GM21619 (cell line): Measurements from ENCODE around the gene PAX2.

Experiments used
- ATAC-seq: cut with Tn5 transposase; IDR thresholded peaks from one replicate; pipeline ENCODE4 v1.9.1; 2021; ENCODE audit not compliant: unreplicated experiment

Gene PAX2

GRCh38 chr10:100784126-100784525, 38.7 kb downstream of the PAX2 start:
- no peak for ATAC-seq

- ATAC-seq, result no peak
These were observed 41.2 kb downstream of the PAX2 start for GRCh38 chr10:100786591-100786990.

DNA sequence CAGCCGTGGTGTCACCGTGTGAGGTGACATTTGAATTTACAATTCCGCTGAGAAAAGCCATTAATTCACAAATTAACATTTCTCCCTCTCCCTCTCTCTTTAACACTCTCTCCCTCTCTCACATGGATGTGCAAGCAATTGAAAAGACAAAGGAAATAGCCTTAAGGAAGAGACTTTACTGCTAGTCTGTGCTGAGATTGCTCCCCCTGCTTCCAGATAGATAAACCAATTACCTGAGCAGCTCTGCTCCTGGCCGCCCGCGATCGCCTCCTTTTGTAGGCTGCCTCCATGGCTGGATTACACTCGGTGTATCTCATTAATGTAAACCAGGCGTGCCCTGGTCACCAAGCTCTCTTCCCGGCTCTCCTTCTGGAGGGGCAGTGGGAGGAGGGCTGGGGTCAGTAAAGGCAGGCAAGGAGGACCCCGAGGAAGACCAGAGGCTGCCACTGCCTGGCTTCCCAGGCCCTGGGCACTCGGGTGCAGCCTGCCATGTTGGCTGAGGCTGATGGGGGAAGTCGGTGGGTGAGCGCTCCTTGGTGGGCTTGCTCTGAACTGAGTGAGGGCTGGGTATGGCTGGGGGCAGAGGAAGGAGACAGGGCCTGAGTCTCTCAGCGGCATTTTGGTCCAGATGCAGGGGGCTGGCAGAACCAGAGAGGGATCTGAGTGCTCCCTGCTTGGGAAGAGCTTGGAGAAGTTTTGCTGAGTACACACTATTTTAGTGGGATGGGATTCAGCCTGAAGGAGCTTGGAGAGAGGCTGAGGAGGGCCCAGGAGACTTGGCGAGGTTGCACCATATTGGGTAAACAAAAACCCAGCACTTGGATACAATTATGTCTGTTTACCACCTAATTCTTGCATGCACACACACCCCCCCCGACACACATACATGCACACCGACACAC, 42.9 kb downstream of the PAX2 start:
- ATAC-seq, result no peak

- no peak for ATAC-seq
These were observed 45.4 kb downstream of the PAX2 start for GRCh38 chr10:100790761-100791208.

- no peak for ATAC-seq
These were observed 46.1 kb downstream of the PAX2 start for GRCh38 chr10:100791369-100792058.

- no peak for ATAC-seq
These were observed 47.2 kb downstream of the PAX2 start for GRCh38 chr10:100792574-100792973.

DNA sequence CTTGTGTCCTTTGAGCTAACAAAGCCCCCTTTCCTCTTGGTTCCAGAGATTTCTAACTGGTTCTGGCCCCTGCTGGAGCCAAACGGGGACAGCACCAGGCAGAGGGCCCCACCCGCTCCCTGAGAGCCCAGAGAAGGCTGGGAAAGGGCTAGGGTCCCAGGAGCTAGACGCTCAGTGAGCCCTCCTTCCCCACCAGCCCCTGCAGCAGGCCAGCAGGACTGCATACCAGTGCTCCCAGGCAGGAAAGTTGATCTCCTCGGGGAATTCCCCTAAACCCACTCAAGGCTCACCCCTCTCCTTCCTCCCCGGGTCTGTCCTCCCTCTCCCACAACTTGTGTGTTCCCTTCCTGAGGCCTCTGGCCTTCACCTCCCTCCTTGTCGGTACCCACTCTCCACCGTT, 47.7 kb downstream of the PAX2 start:
- ATAC-seq, result no peak

DNA sequence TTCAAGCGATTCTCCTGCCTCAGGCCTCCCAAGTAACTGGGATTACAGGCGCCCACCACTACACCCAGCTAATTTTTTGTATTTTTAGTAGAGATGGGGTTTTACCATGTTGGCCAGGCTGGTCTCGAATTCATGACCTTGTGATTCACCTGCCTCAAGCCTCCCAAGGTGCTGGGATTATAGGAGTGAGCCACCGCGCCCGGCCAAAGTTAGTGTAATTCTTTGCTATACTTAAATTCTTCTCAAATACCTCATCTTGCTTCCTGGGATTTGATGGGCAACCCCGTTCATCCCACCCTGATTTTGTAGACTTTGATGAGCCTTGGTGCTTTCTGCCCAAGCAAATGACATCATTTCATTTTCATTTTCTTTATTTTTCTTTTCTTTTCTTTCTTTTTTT, 54.5 kb downstream of the PAX2 start:
- ATAC-seq, result no peak

GRCh38 chr10:100800931-100801330, 55.5 kb downstream of the PAX2 start:
- ATAC-seq, result no peak

DNA sequence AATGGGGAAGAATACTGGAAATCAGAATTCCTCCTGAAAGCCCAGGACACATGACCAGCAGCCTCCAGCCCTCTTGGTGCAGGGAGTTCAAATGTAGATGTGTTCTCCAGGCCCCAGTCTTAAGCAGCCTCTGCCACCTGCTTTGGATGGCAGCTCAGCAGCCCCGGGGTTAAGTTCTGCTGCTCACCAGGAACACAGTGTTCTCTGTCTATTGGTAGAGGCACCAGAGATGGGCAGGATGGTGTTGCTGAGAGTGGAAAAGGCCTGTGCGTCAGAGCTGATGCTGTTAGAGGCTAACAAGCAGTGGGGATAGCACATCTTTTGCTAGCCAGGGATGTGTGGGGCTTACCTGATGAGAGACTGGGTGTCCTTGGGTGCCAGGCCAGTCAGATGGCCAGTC, 56.8 kb downstream of the PAX2 start:
- no peak for ATAC-seq

- ATAC-seq, result no peak
These were observed 57.2 kb downstream of the PAX2 start for GRCh38 chr10:100802607-100803006.

- ATAC-seq, result no peak
These were observed 58.1 kb downstream of the PAX2 start for GRCh38 chr10:100803492-100803891.

- ATAC-seq, result no peak
These were observed 58.5 kb downstream of the PAX2 start for GRCh38 chr10:100803908-100804307.

GRCh38 chr10:100805543-100806355, 60.4 kb downstream of the PAX2 start:
- ATAC-seq, result no peak

DNA sequence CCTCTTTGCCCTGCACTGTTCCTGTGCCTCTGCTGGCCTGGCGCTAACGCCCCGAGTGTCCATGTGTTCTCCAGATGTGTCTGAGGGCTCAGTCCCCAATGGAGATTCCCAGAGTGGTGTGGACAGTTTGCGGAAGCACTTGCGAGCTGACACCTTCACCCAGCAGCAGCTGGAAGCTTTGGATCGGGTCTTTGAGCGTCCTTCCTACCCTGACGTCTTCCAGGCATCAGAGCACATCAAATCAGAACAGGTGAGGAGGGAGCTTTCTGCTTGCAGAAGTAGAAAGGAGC, 60.9 kb downstream of the PAX2 start:
- ATAC-seq, result no peak

- no peak for ATAC-seq
These were observed 62.0 kb downstream of the PAX2 start for GRCh38 chr10:100807241-100807951.

GRCh38 chr10:100808876-100809275, 63.5 kb downstream of the PAX2 start:
- ATAC-seq, result no peak

- no peak for ATAC-seq
These were observed 64.9 kb downstream of the PAX2 start for GRCh38 chr10:100810091-100810834.

- no peak for ATAC-seq
These were observed 65.4 kb downstream of the PAX2 start for GRCh38 chr10:100810835-100811116.

DNA sequence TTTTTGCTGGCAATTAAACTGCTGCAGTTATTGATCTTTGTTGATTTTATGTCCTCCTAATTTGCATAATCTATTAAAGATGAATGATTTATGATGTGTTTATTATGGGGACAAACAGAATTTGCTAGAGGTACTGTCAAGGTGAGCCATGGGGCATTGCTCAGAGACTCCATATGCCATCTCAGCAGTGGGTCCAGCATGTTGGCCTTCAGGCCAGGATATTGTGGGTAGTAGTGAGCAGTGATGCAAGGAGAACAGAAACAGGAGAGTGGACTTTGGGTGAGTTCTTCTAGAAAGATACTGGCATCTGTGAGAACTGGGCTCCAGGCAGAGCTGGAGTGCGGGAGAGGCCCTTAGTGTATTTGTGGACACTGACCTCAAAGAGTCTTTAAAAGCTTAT, 65.9 kb downstream of the PAX2 start:
- ATAC-seq, result no peak
